ENCODE data around the gene TMEM253.

- TF ChIP-seq POLR2A (IDR thresholded peaks at IDR 0.05; ENCODE audit: low read depth, low read length) (no peak), TAF1 (IDR thresholded peaks at IDR 0.05; ENCODE audit: low read depth, low read length) (no peak), POLR2AphosphoS5 (IDR thresholded peaks at IDR 0.05; ENCODE audit: low read depth, low read length) (no peak)
Measured at GRCh38 chr14:21081521-21082142, 19.2 kb upstream of the TMEM253 start.
